Neural cell (in vitro differentiated cells): ENCODE measurements around the gene RTTN. TPM values are rescaled to one million over a fixed set of nuclear protein-coding genes. Genes with fewer than 3 reads are reported as not detected.

Experiments used
- H2AFZ ChIP-seq: fragments of 200-600, 300-800 bp; sonication (generic), shearing (Covaris generic); 2 replicates; pipeline ENCODE4 v1.6.0; 2014; ENCODE audit warnings: low read depth, mild to moderate bottlenecking, antibody characterized with exemption, low read length, moderate library complexity
- H3F3A ChIP-seq: fragments of 200-600 bp; shearing (Covaris generic); 2 replicates; pipeline ENCODE4 v1.6.1; 2016; ENCODE audit warnings: mild to moderate bottlenecking, moderate library complexity, mixed read lengths, antibody characterized with exemption, low read length; ENCODE audit not compliant: insufficient read depth, poor library complexity, severe bottlenecking
- H3K27ac ChIP-seq: fragments of 200-600, 300-800 bp; sonication (generic), shearing (Covaris generic); 2 replicates; pipeline ENCODE4 v1.5.1; 2014; ENCODE audit warnings: mild to moderate bottlenecking, low read length, moderate library complexity
- H3K27me3 ChIP-seq: fragments of 300-800, 200-600 bp; sonication (generic), shearing (Covaris generic); 2 replicates; pipeline ENCODE4 v1.6.0; 2014; ENCODE audit warnings: mild to moderate bottlenecking, low read depth, low read length, moderate library complexity; ENCODE audit not compliant: insufficient read depth
- H3K36me3 ChIP-seq: fragments of 300-800, 200-600 bp; sonication (generic), shearing (Covaris generic); 2 replicates; pipeline ENCODE4 v1.5.1; 2014; ENCODE audit warnings: mild to moderate bottlenecking, antibody characterized with exemption, low read length, moderate library complexity; ENCODE audit not compliant: insufficient read depth
- H3K4me2 ChIP-seq: fragments of 300-800, 200-600 bp; sonication (generic), shearing (Covaris generic); 2 replicates; pipeline ENCODE4 v1.6.0; 2014; ENCODE audit warnings: mild to moderate bottlenecking, low read length
- H3K4me3 ChIP-seq: fragments of 300-800, 200-600 bp; sonication (generic), shearing (Covaris generic); 2 replicates; pipeline ENCODE4 v1.5.1; 2014; ENCODE audit warnings: mild to moderate bottlenecking, low read length, moderate library complexity
- H3K79me2 ChIP-seq: fragments of 200-600 bp; shearing (Covaris generic); replicated peaks from 2 replicates; pipeline ENCODE4 v1.6.0; 2014; ENCODE audit warnings: mild to moderate bottlenecking, low read length, moderate library complexity; ENCODE audit not compliant: insufficient read depth
- H3K9ac ChIP-seq: fragments of 300-800, 200-600 bp; sonication (generic), shearing (Covaris generic); 2 replicates; pipeline ENCODE4 v1.6.1; 2016; ENCODE audit warnings: mild to moderate bottlenecking, low read length, mixed read lengths
- H3K9me2 ChIP-seq: fragments of 200-600 bp; shearing (Covaris generic); 2 replicates; pipeline ENCODE4 v1.6.1; 2016; ENCODE audit warnings: mild to moderate bottlenecking, low read length, mixed read lengths; ENCODE audit not compliant: insufficient read depth
- H3K9me3 ChIP-seq: fragments of 200-600, 300-800 bp; sonication (generic), shearing (Covaris generic); 2 replicates; pipeline ENCODE4 v1.6.1; 2016; ENCODE audit warnings: mild to moderate bottlenecking, mixed run types, low read length, moderate library complexity, mixed read lengths
- H4K20me1 ChIP-seq: fragments of 200-600 bp; shearing (Covaris generic); 2 replicates; pipeline ENCODE4 v1.6.1; 2016; ENCODE audit warnings: mild to moderate bottlenecking, mixed run types; ENCODE audit not compliant: insufficient read depth
- CTCF ChIP-seq: fragments of 450-650 bp; IDR thresholded peaks from 2 replicates; pipeline ENCODE4 v1.5.1; 2014; ENCODE audit warnings: antibody characterized with exemption, mild to moderate bottlenecking, moderate library complexity; ENCODE audit not compliant: poor library complexity, severe bottlenecking
- EP300 ChIP-seq: fragments of 450-650 bp; conservative IDR thresholded peaks from 2 replicates; pipeline ENCODE4 v1.6.1; 2014; ENCODE audit warnings: antibody characterized with exemption, mild to moderate bottlenecking, moderate library complexity; ENCODE audit not compliant: poor library complexity, severe bottlenecking
- EZH2 ChIP-seq: fragments of 200-600, 300-800 bp; shearing (Covaris generic), sonication (generic); IDR thresholded peaks from 2 replicates; pipeline ENCODE4 v1.6.1; 2014; ENCODE audit warnings: antibody characterized with exemption, low read length, borderline replicate concordance, mild to moderate bottlenecking; ENCODE audit not compliant: insufficient read depth, poor library complexity, severe bottlenecking
- MXI1 ChIP-seq: fragments of 450-650 bp; conservative IDR thresholded peaks from 2 replicates; pipeline ENCODE4 v1.6.1; 2014; ENCODE audit warnings: antibody characterized with exemption, mild to moderate bottlenecking; ENCODE audit not compliant: poor library complexity, severe bottlenecking
- POLR2AphosphoS5 ChIP-seq: IDR thresholded peaks from 2 replicates; pipeline ENCODE4 v1.6.1; 2012
- RAD21 ChIP-seq: fragments of 450-650 bp; conservative IDR thresholded peaks from 2 replicates; pipeline ENCODE4 v1.6.1; 2014; ENCODE audit warnings: antibody characterized with exemption, mild to moderate bottlenecking, moderate library complexity
- REST ChIP-seq: IDR thresholded peaks from 2 replicates; pipeline ENCODE4 v1.6.1; 2012; ENCODE audit warnings: borderline replicate concordance
- SMC3 ChIP-seq: fragments of 450-650 bp; conservative IDR thresholded peaks from 2 replicates; pipeline ENCODE4 v1.6.1; 2014; ENCODE audit warnings: antibody characterized with exemption, mild to moderate bottlenecking, moderate library complexity; ENCODE audit not compliant: poor library complexity
- TAF1 ChIP-seq: IDR thresholded peaks from 2 replicates; pipeline ENCODE4 v1.6.1; 2012; ENCODE audit warnings: low read depth
- polyA plus RNA-seq: library from polyadenylated mRNA; depleted of rRNA; stranded (reverse); fragments of >200 nt; gene quantifications from 2 replicates; pipeline ENCODE4 v1.2.3, GENCODE V29; 2014

Gene RTTN
- polyA plus RNA-seq, 1 donor from 2014 or later, result 24.2 TPM

- H4K20me1 ChIP-seq, result no peaks in the 10 kb centered on the region
- H3K27me3 ChIP-seq, result no peaks in the 10 kb centered on the region
- no peak overlapping the region for H3K4me3 ChIP-seq
- no peaks in the 10 kb centered on the region for H3K9me2 ChIP-seq
- no peaks in the 10 kb centered on the region for H3K79me2 ChIP-seq
- TF ChIP-seq EP300 (no peak), POLR2AphosphoS5 (no peak), REST (no peak), MXI1 (no peak), RAD21 (no peak), TAF1 (no peak), EZH2 (no peak), CTCF (no peak), SMC3 (no peak)
- no peak overlapping the region for H2AFZ ChIP-seq
- H3K9me3 ChIP-seq, result no peaks in the 10 kb centered on the region
- no peak overlapping the region for H3K4me2 ChIP-seq
- no peaks in the 10 kb centered on the region for H3F3A ChIP-seq
- H3K9ac ChIP-seq, result no peak overlapping the region
- H3K27ac ChIP-seq, result no peak overlapping the region
- H3K36me3 ChIP-seq, result no peaks in the 10 kb centered on the region
Observed at GRCh38 chr18:69981948-69982347, 223.5 kb downstream of the RTTN start.

GRCh38 chr18:69980982-69981804 lies 224.3 kb downstream of the RTTN start:
- no peaks in the 10 kb centered on the region for H3F3A ChIP-seq
- H3K79me2 ChIP-seq, result no peaks in the 10 kb centered on the region
- no peak overlapping the region for H3K4me2 ChIP-seq
- no peak overlapping the region for H3K9ac ChIP-seq
- H3K9me3 ChIP-seq, result no peaks in the 10 kb centered on the region
- no peak overlapping the region for H3K27ac ChIP-seq
- no peak overlapping the region for H3K4me3 ChIP-seq
- H4K20me1 ChIP-seq, result no peaks in the 10 kb centered on the region
- H2AFZ ChIP-seq, result no peak overlapping the region
- no peaks in the 10 kb centered on the region for H3K36me3 ChIP-seq
- TF ChIP-seq TAF1 (no peak), CTCF (no peak), EP300 (no peak), REST (no peak), MXI1 (no peak), EZH2 (no peak), RAD21 (no peak), POLR2AphosphoS5 (no peak), SMC3 (no peak)
- H3K9me2 ChIP-seq, result no peaks in the 10 kb centered on the region
- H3K27me3 ChIP-seq, result no peaks in the 10 kb centered on the region
